Hippocampal formation (tissue), 2 donors: Measurements from ENCODE around the gene TMOD4.

Experiments used
- DNase-seq, 2 donors: peaks; one replicate each; lab custom pipeline; 2025; lab: John Stamatoyannopoulos, UW

Gene TMOD4

GRCh38 chr1:151142411-151143056 lies 33.2 kb downstream of the TMOD4 start:
- no peak for DNase-seq

GRCh38 chr1:151137789-151138188 lies 38.0 kb downstream of the TMOD4 start:
- DNase-seq, result no peak

GRCh38 chr1:151135433-151136385 lies 40.1 kb downstream of the TMOD4 start:
- DNase-seq, result no peak

GRCh38 chr1:151134991-151135390 lies 40.8 kb downstream of the TMOD4 start:
- no peak for DNase-seq

- DNase-seq, result no peak
Measured at GRCh38 chr1:151134396-151134795, 41.4 kb downstream of the TMOD4 start.

- no peak for DNase-seq
Measured at GRCh38 chr1:151133018-151133806, 42.6 kb downstream of the TMOD4 start.

GRCh38 chr1:151132335-151133017 lies 43.3 kb downstream of the TMOD4 start:
- no peak for DNase-seq

GRCh38 chr1:151131701-151132334 lies 44.0 kb downstream of the TMOD4 start:
- no peak for DNase-seq

- peak; percentile 48 to 64 for DNase-seq
Measured at GRCh38 chr1:151130987-151131586, 44.7 kb downstream of the TMOD4 start.

- no peak for DNase-seq
Measured at GRCh38 chr1:151128800-151129199, 47.0 kb downstream of the TMOD4 start.

- DNase-seq, result no peak
Measured at GRCh38 chr1:151124763-151125403, 50.9 kb downstream of the TMOD4 start.
